Heart left ventricle (tissue), 13 donors: ENCODE results near the gene FAM241A.

Source experiments
- CTCF ChIP-seq, 12 donors: fragments of 200-600 bp; sonication (generic) in 4 of 12; IDR thresholded peaks; one replicate each; pipeline versions ENCODE4 v1.5.0 to v1.8.0; 2018 to 2022; ENCODE audit warnings: antibody characterized with exemption in 12 of 12, mild to moderate bottlenecking in 5 of 12
- POLR2A ChIP-seq, 2 donors: fragments of 450-650 bp; IDR thresholded peaks; one replicate each; pipeline ENCODE4 v1.6.1; 2017; ENCODE audit warnings: antibody characterized with exemption in 2 of 2, mild to moderate bottlenecking in 2 of 2, moderate library complexity in 2 of 2
- donor health status: ischemic (EF 13 %, LVEDD 7.1; RV severe dilation, severe dysfunction).
- donor health status: DM: no; HTN: yes; CAD: no.
- donor health status: DM: no; HTN: no; CAD: no.
- donor health status: ischemic (EF 25% LVEDD 6.9; RV normal size, moderate dysfunction).
- donor health status: ischemic (EF 25% LVEDD 5.7; RV mildly dilated, moderate dysfunction).
- donor health status: ischemic (EF 35%, LVEDD 5.7; RV mildly dilated, moderate dysfunction).
- donor health status: nonischemic (EF 11% LVEDD 7.7; RV severe dilation, severe dysfunction).
- donor health status: DM: yes; HTN: yes; CAD: no.
- donor health status: PGD.
- donor health status: ischemic (EF 29% LVEDD 5.4; RV normal size, mild dysfunction).
- donor health status: nonischemic (EF 23%, LVEDD 6.1; RV moderate dilation, normal function).

DNA sequence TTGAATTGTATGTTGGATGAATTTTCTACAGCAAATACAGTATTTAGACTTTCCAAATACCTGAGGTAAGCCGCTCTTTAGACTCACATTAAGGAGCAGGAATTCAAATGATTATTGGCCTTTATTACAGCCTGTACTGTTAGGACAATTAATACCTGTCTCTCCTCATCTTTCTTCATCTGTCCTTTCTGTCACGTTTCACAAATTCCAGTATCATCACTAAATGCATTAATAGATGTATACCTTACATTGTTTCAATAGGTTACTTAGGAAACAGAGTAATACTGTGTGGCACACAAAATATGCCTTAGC, 1.2 kb downstream of the FAM241A start:
- TF ChIP-seq CTCF (IDR thresholded peaks at IDR 0.05): no peak
- TF ChIP-seq POLR2A (IDR thresholded peaks at IDR 0.05): no peak
